ENCODE results near the gene ANKS6.
"Not testable (repeated sequence)": the region's sequence is repeated elsewhere in the genome, so short reads cannot be mapped to it uniquely, and the experiment has no call there.

ANKS6 gene

GRCh38 chr9:98698856-98699255 lies 97.5 kb downstream of the ANKS6 start:
- no peak for FAIRE-seq

DNA sequence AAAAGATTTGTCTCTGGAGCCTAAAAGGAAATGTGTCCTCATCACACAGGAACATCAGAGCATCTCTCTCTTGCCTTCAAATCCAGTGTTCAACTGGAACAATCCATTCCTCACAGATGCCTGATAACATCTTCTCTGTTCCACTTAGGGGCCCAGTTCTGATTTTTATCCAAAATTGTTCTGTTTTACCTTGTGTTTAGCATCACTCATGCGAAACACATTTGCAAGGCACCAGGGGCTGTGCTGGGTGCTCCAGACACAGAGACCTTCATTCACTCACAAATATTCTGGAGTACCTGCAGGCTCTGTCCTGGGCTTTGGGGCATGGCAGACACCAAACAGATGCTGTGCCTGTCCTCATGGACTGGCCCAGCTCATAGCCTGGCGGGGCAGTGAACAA lies 101.4 kb downstream of the ANKS6 start:
- FAIRE-seq = no peak

GRCh38 chr9:98692392-98692791 lies 104.0 kb downstream of the ANKS6 start:
- no peak for FAIRE-seq

GRCh38 chr9:98691890-98692289 lies 104.5 kb downstream of the ANKS6 start:
- no peak for FAIRE-seq

GRCh38 chr9:98690686-98691085 lies 105.7 kb downstream of the ANKS6 start:
- FAIRE-seq = no peak

DNA sequence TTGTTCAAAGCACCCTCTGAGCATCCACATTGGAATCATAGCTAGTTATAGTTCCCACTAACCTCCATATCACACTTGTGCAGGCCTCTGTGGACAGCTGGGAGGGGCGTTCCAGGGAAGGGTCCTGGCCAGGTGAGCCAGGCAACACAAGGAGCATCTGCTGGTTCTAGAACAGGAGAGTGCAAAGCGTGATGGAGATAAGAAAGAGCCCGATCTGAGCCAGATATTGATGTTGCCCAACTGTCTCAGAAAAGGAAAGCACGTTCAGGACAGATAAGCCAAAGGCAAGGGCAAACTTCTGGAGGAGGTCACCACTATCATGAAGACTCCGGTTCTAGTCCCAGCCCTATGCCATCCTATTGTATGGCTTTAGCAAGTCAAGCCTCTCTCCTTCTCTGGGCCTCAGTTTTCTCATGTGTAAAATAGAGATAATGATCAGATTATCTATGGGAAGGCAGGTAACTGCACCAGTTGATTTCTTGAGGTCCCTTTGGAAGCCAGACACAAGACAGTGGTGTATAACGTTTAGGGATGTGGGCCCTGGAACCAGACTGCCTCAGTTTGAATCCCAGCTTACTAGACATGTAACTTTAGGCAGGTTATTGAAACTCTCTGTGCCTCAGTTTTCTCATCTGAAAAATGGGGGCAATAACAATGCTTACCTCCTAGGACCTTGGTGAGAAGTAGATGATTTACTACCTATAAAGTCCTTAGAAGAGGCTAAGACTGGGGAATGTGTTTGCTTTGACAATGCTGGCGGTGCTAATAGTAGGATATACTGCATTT lies 107.5 kb downstream of the ANKS6 start:
- no peak for FAIRE-seq

DNA sequence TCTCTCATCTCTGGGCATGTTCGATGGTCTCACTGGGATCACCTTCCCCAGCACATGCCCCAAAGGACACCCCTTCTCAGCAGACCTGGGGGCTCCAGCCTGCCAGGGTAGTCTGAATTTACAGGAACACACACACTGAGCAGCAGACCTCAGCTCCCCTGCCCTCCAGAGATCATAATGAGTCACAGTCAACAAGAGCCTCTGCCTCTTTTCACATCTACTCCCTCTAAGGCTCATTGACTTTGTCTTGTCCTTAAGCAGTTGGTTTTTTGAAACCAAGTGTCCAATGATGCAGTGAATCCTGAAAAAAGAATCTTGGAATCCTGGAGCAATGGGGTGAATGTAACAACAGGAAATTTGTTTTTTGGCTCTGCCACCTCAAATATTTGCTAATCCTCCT lies 108.4 kb downstream of the ANKS6 start:
- no peak for FAIRE-seq

- no peak for FAIRE-seq
Observed at GRCh38 chr9:98686961-98687855, 109.1 kb downstream of the ANKS6 start.

- FAIRE-seq = not testable (repeated sequence)
Observed at GRCh38 chr9:98684816-98685215, 111.5 kb downstream of the ANKS6 start.

All from endometrium (tissue), 2 donors.